Activated CD4-positive, alpha-beta T cell treated with anti-CD3 and anti-CD28 coated beads, Interleukin-2, amount 50 U/mL, for 4 hours (primary cell): ENCODE data around the gene CCRL2.
"Not testable (repeated sequence)": the region's sequence is repeated elsewhere in the genome, so short reads cannot be mapped to it uniquely, and the experiment has no call there.

ENCODE experiments used
- DNase-seq, 2 experiments: peaks; one replicate each; pipeline ENCODE4 v3.0.0-alpha.2; 2020

CCRL2 gene

GRCh38 chr3:46380471-46381221, 26.4 kb upstream of the CCRL2 start:
- no peak for DNase-seq

- no peak for DNase-seq
These were observed 25.4 kb upstream of the CCRL2 start for GRCh38 chr3:46381625-46382024.

GRCh38 chr3:46383211-46383950, 23.7 kb upstream of the CCRL2 start:
- DNase-seq = no peak

GRCh38 chr3:46383951-46384330, 23.1 kb upstream of the CCRL2 start:
- no peak for DNase-seq

- DNase-seq = no peak
These were observed 20.9 kb upstream of the CCRL2 start for GRCh38 chr3:46386205-46386604.

- DNase-seq = not testable (repeated sequence)
These were observed 18.2 kb upstream of the CCRL2 start for GRCh38 chr3:46388847-46389246.

GRCh38 chr3:46389306-46389705, 17.8 kb upstream of the CCRL2 start:
- DNase-seq = no peak

- not testable (repeated sequence) for DNase-seq
These were observed 15.5 kb upstream of the CCRL2 start for GRCh38 chr3:46391526-46391925.

GRCh38 chr3:46393011-46393410, 14.0 kb upstream of the CCRL2 start:
- no peak for DNase-seq

GRCh38 chr3:46393554-46394434, 13.3 kb upstream of the CCRL2 start:
- DNase-seq = no peak

GRCh38 chr3:46395210-46395661, 11.8 kb upstream of the CCRL2 start:
- no peak for DNase-seq

- no peak for DNase-seq
These were observed 11.1 kb upstream of the CCRL2 start for GRCh38 chr3:46395766-46396530.

GRCh38 chr3:46397111-46397510, 9.9 kb upstream of the CCRL2 start:
- DNase-seq = no peak

GRCh38 chr3:46398186-46398955, 8.7 kb upstream of the CCRL2 start:
- no peak for DNase-seq

GRCh38 chr3:46399098-46399497, 8.0 kb upstream of the CCRL2 start:
- DNase-seq = no peak

- DNase-seq = no peak
These were observed 7.5 kb upstream of the CCRL2 start for GRCh38 chr3:46399557-46399956.

GRCh38 chr3:46400000-46400734, 6.9 kb upstream of the CCRL2 start:
- DNase-seq = no peak

- DNase-seq = no peak
These were observed 6.2 kb upstream of the CCRL2 start for GRCh38 chr3:46400846-46401245.

- no peak for DNase-seq
These were observed 5.5 kb upstream of the CCRL2 start for GRCh38 chr3:46401579-46401978.

- not testable (repeated sequence) for DNase-seq
These were observed 4.2 kb upstream of the CCRL2 start for GRCh38 chr3:46402902-46403301.
